SK-N-SH (cell line): ENCODE results near the gene OGFOD3. TPM values are rescaled to one million over a fixed set of nuclear protein-coding genes. Genes with fewer than 3 reads are reported as not detected.

ENCODE experiments used
- CTCF ChIA-PET: fragments of 300-600, 350-600 bp; formaldehyde crosslinking; extraction: SDS; loops from one replicate; lab custom pipeline; 2021; lab: Yijun Ruan, JAX
- POLR2A ChIA-PET: fragments of 350-600 bp; sonication (Branson Sonifier 250); formaldehyde crosslinking; extraction: SDS; loops from one replicate; lab custom pipeline; 2020; ENCODE audit warnings: antibody characterized with exemption, inconsistent platforms; lab: Yijun Ruan, JAX
- DNase-seq: peaks from one replicate; pipeline ENCODE4 v3.0.0; 2012
- H2AFZ ChIP-seq: fragments of 200-600 bp; sonication (generic); 2 replicates; pipeline ENCODE4 v1.8.1; 2016; ENCODE audit warnings: antibody characterized with exemption, mild to moderate bottlenecking, low read depth
- H3F3A ChIP-seq: fragments of 200-600 bp; sonication (generic); replicated peaks from 2 replicates; pipeline ENCODE3; 2016; ENCODE audit warnings: antibody characterized with exemption, mild to moderate bottlenecking; ENCODE audit not compliant: insufficient read depth
- H3K27ac ChIP-seq, 2 experiments: fragments of 200-500 bp in 1 of 2; fragments of 200-600 bp in 1 of 2; sonication (Bioruptor generic) in 1 of 2; sonication (generic), shearing (Covaris generic) in 1 of 2; 2 replicates each; pipeline versions ENCODE4 v1.5.1 to v1.6.1; 2014 to 2016; ENCODE audit warnings: low read depth in 2 of 2, inconsistent platforms in 1 of 2, low read length in 1 of 2, mild to moderate bottlenecking in 1 of 2, mixed read lengths in 1 of 2
- H3K27me3 ChIP-seq: fragments of 200-600 bp; sonication (generic), shearing (Covaris generic); 2 replicates; pipeline ENCODE4 v1.6.1; 2016; ENCODE audit warnings: mixed run types; ENCODE audit not compliant: insufficient read depth
- H3K36me3 ChIP-seq, 2 experiments: fragments of 200-500 bp in 1 of 2; fragments of 200-600 bp in 1 of 2; sonication (Bioruptor generic) in 1 of 2; sonication (generic) in 1 of 2; replicated peaks in 1 of 2; 2 replicates each; pipeline versions ENCODE3 to v1.5.1; 2014 to 2016; ENCODE audit warnings: low read length in 1 of 2, mild to moderate bottlenecking in 1 of 2; ENCODE audit not compliant: insufficient read depth in 2 of 2, control insufficient read depth in 1 of 2
- H3K4me1 ChIP-seq, 2 experiments: fragments of 200-500 bp in 1 of 2; fragments of 200-600 bp in 1 of 2; sonication (Bioruptor generic) in 1 of 2; sonication (generic), shearing (Covaris generic) in 1 of 2; 2 replicates each; pipeline versions ENCODE4 v1.5.1 to v1.6.1; 2014 to 2016; ENCODE audit warnings: low read depth in 1 of 2, low read length in 1 of 2, mixed run types in 1 of 2; ENCODE audit not compliant: insufficient read depth in 2 of 2, control insufficient read depth in 1 of 2
- H3K4me2 ChIP-seq: fragments of 200-600 bp; sonication (generic), shearing (Covaris generic); 2 replicates; pipeline ENCODE4 v1.6.1; 2017; ENCODE audit warnings: mixed run types
- H3K4me3 ChIP-seq, 2 experiments: fragments of 200-500 bp in 1 of 2; fragments of 200-600 bp in 1 of 2; sonication (Bioruptor generic) in 1 of 2; sonication (generic), shearing (Covaris generic) in 1 of 2; 2 replicates each; pipeline versions ENCODE4 v1.5.1 to v1.8.1; 2014 to 2016; ENCODE audit warnings: low read depth in 2 of 2, inconsistent platforms in 1 of 2, low read length in 1 of 2, mild to moderate bottlenecking in 1 of 2, mixed read lengths in 1 of 2, moderate library complexity in 1 of 2
- H3K79me2 ChIP-seq: fragments of 200-600 bp; sonication (generic); 2 replicates; pipeline ENCODE4 v1.8.1; 2017; ENCODE audit warnings: mild to moderate bottlenecking; ENCODE audit not compliant: insufficient read depth
- H3K9ac ChIP-seq: fragments of 200-600 bp; sonication (generic); 2 replicates; pipeline ENCODE4 v1.6.1; 2017; ENCODE audit warnings: mixed run types
- H3K9me2 ChIP-seq: fragments of 200-600 bp; sonication (generic); 2 replicates; pipeline ENCODE4 v1.6.1; 2017; ENCODE audit warnings: mixed run types
- H3K9me3 ChIP-seq: fragments of 200-600 bp; sonication (generic); 2 replicates; pipeline ENCODE4 v1.6.1; 2017; ENCODE audit warnings: mixed run types, mild to moderate bottlenecking, moderate library complexity
- H4K20me1 ChIP-seq: fragments of 200-600 bp; sonication (generic); 2 replicates; pipeline ENCODE4 v1.6.1; 2017; ENCODE audit warnings: mild to moderate bottlenecking, mixed run types; ENCODE audit not compliant: insufficient read depth
- RAD21 ChIP-seq: IDR thresholded peaks from 2 replicates; pipeline ENCODE4 v1.6.1; 2012; ENCODE audit warnings: mild to moderate bottlenecking, low read length
- RXRA ChIP-seq: IDR thresholded peaks from 2 replicates; pipeline ENCODE4 v1.4.0; 2012; ENCODE audit warnings: low read depth, mild to moderate bottlenecking, borderline replicate concordance
- TAF1 ChIP-seq: IDR thresholded peaks from 2 replicates; pipeline ENCODE4 v1.6.1; 2012; ENCODE audit warnings: low read depth, mild to moderate bottlenecking, low read length, moderate library complexity, borderline replicate concordance
- USF2 ChIP-seq: fragments of 150-350 bp; IDR thresholded peaks from 2 replicates; pipeline ENCODE4 v1.6.1; 2017; ENCODE audit warnings: antibody characterized with exemption, low read length, low read depth, borderline replicate concordance
- ZBTB33 ChIP-seq: IDR thresholded peaks from 2 replicates; pipeline ENCODE4 v1.4.0; 2012; ENCODE audit warnings: low read depth, borderline replicate concordance
- WGBS: methylation state at CpG from one replicate; pipeline ENCODE4 v1.1.6; 2017; ENCODE audit warnings: low lambda C conversion rate; 5-methylcytosine and 5-hydroxymethylcytosine counted together
- polyA plus RNA-seq, 3 experiments: library from polyadenylated mRNA; depleted of rRNA; stranded (reverse); fragments of >200 nt; gene quantifications; 2 replicates each; pipeline ENCODE4 v1.2.3, GENCODE V29; 2012

OGFOD3 gene
- polyA plus RNA-seq, 1 of the 3 experiments (the other 2 are of a cell fraction): 68.2 TPM

GRCh38 chr17:82367724-82368524, 50.5 kb downstream of the OGFOD3 start:
- H2AFZ ChIP-seq: peak overlapping the region; percentile 48; the same call in 1 of the 2 replicates
- CTCF ChIA-PET: no interaction called here
- peaks cover 3 to 6% of the 10 kb centered on the region in 2 experiments; a peak in 1 of 4 replicates for H3K4me1 ChIP-seq
- no peaks in the 10 kb centered on the region for H3K9me3 ChIP-seq
- no peaks in the 10 kb centered on the region for H4K20me1 ChIP-seq
- POLR2A ChIA-PET: no interaction called here
- peaks cover 6% of the 10 kb centered on the region for H3F3A ChIP-seq
- 89% methylated on average over 14 of the region's 14 CpGs for WGBS
- peak; percentile 64 for DNase-seq
- TF ChIP-seq RXRA (no peak), TAF1 (no peak), ZBTB33 (no peak), USF2 (no peak)
- H3K36me3 ChIP-seq: no peaks in the 10 kb centered on the region
- H3K9me2 ChIP-seq: no peaks in the 10 kb centered on the region
- no peak overlapping the region for H3K4me3 ChIP-seq
- H3K9ac ChIP-seq: no peak overlapping the region
- H3K4me2 ChIP-seq: no peak overlapping the region
- H3K27me3 ChIP-seq: peaks cover 37% of the 10 kb centered on the region
- H3K79me2 ChIP-seq: no peaks in the 10 kb centered on the region
- H3K27ac ChIP-seq: no peak overlapping the region

- TF ChIP-seq RAD21: no peak
- H3K27me3 ChIP-seq: peaks cover 25% of the 10 kb centered on the region
- no peaks in the 10 kb centered on the region for H3K79me2 ChIP-seq
- no peak overlapping the region for H3K4me2 ChIP-seq
- ChIA-PET CTCF (interaction anchor here (0.8 to 2.6 kb wide), 7 partner anchors 9 to 47 kb away, joined by 3 to 11 read pairs (median 4); partner anchors contain the start of gene SECTM1), POLR2A (no interaction called here)
- H3F3A ChIP-seq: peaks cover 6% of the 10 kb centered on the region
- no peak for DNase-seq
- WGBS: 83% methylated on average over 7 of the region's 7 CpGs
- H3K9me3 ChIP-seq: no peaks in the 10 kb centered on the region
- no peak overlapping the region for H3K4me3 ChIP-seq
- no peak overlapping the region for H3K9ac ChIP-seq
- no peaks in the 10 kb centered on the region for H4K20me1 ChIP-seq
- no peaks in the 10 kb centered on the region for H3K9me2 ChIP-seq
- H2AFZ ChIP-seq: no peak overlapping the region
- H3K36me3 ChIP-seq: no peaks in the 10 kb centered on the region
- H3K4me1 ChIP-seq: peaks cover 3 to 6% of the 10 kb centered on the region in 2 experiments; a peak in 1 of 4 replicates
- H3K27ac ChIP-seq: no peak overlapping the region
Observed at GRCh38 chr17:82366749-82367148, 51.6 kb downstream of the OGFOD3 start.
